Measurements from ENCODE around the gene EMX2.

Gene EMX2

DNA sequence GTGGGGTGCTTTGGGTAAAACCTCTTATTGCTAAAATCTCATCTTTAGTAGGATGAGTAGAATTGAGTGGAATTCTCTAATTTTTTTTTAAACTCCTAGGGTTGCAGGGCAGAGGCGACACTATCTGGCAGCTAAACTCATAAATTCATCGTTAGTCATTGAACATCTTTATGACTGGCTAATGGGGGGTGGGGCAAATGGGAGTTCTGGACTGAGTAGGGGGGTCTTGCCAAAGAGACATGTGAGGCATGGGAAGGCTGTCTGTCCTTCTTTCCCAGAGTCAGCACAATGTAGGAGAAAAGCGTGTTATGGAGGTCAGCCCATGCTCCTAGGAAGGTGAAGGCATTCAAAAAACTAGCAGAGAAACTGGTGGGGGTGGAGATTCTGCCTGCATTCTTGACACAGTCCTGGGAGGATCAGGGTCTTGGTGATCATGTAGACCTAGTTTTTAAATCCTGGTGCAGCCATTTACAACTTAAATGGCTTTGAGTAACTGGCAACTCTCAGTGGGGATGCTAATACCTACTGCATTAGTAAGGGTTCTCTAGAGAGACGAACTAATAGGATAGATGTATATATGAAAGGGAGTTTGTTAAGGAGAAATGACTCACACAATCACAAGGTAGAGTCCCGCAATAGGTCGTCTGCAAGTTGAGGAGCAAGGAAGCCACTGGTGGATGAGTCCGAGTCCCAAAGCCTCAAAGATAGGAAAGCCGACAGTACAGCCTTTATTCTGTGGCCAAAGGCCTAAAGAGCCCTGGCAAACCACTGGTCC lies 47.7 kb downstream of the EMX2 start:
- no peak overlapping the region for H3K4me3 ChIP-seq (ENCODE audit: low read length)
- no peak for DNase-seq (ENCODE audit: low read depth)
- TF ChIP-seq, protein P1, sequence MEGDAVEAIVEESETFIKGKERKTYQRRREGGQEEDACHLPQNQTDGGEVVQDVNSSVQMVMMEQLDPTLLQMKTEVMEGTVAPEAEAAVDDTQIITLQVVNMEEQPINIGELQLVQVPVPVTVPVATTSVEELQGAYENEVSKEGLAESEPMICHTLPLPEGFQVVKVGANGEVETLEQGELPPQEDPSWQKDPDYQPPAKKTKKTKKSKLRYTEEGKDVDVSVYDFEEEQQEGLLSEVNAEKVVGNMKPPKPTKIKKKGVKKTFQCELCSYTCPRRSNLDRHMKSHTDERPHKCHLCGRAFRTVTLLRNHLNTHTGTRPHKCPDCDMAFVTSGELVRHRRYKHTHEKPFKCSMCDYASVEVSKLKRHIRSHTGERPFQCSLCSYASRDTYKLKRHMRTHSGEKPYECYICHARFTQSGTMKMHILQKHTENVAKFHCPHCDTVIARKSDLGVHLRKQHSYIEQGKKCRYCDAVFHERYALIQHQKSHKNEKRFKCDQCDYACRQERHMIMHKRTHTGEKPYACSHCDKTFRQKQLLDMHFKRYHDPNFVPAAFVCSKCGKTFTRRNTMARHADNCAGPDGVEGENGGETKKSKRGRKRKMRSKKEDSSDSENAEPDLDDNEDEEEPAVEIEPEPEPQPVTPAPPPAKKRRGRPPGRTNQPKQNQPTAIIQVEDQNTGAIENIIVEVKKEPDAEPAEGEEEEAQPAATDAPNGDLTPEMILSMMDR (IDR thresholded peaks at IDR 0.05; ENCODE audit: insufficient read depth, low read depth, low read length, missing control alignments): no peak

DNA sequence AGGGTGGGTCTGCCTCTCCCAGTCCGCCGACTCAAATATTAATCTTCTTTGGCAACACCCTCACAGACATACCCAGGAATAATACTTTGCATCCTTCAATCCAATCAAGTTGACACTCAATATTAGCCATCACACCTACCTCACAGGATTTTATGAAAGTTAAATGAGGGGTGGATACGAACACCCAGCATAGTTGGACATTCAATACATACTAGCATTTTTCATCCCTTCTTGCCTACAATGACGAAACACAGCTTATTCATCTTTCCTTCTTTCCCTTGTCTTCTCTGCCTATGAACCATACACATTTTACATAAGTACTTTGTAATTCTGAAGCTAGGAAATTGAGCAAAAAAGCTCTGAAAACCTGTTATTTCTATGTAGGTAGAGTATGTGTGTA lies 48.5 kb downstream of the EMX2 start:
- TF ChIP-seq, protein P1 (IDR thresholded peaks at IDR 0.05; ENCODE audit: insufficient read depth, low read depth, low read length, missing control alignments): no peak
- no peak for DNase-seq (ENCODE audit: low read depth)

GRCh38 chr10:117594722-117595121 lies 52.2 kb downstream of the EMX2 start:
- no peak for DNase-seq (ENCODE audit: low read depth)
- TF ChIP-seq, protein P1 (IDR thresholded peaks at IDR 0.05; ENCODE audit: insufficient read depth, low read depth, low read length, missing control alignments): no peak
- no peak overlapping the region for H3K4me3 ChIP-seq (ENCODE audit: low read length)

More for the DNA sequence above, 48.5 kb downstream of the EMX2 start:
- H3K4me3 ChIP-seq (ENCODE audit: low read length): no peak overlapping the region

DNA sequence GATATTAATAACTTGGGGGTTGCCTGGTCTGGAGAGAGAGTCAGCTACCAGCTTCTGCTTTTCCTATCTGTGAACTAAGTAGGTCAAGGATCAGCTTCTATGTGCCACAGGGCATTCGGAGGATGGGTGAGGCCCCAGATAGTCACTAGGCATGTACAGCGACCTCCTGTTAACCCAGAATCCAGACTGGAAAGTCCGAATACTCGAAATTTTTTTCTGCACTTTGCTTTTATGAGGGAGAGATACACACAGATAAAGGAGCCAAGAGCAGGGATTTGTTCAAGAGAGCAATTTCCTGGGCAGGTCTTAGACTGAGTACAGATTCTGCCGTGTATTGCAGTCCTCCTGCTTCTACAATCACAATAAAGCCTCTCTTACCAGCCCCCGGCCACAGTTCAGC lies 54.2 kb downstream of the EMX2 start:
- no peak for DNase-seq (ENCODE audit: low read depth)
- TF ChIP-seq, protein P1 (IDR thresholded peaks at IDR 0.05; ENCODE audit: insufficient read depth, low read depth, low read length, missing control alignments): no peak
- no peak overlapping the region for H3K4me3 ChIP-seq (ENCODE audit: low read length)

GRCh38 chr10:117597216-117597615 lies 54.7 kb downstream of the EMX2 start:
- DNase-seq (ENCODE audit: low read depth): no peak
- TF ChIP-seq, protein P1 (IDR thresholded peaks at IDR 0.05; ENCODE audit: insufficient read depth, low read depth, low read length, missing control alignments): no peak
- no peak overlapping the region for H3K4me3 ChIP-seq (ENCODE audit: low read length)
